ENCODE results near the gene SLX4IP. TPM values are rescaled to one million over a fixed set of nuclear protein-coding genes. Genes with fewer than 3 reads are reported as not detected.

Gene SLX4IP
- total RNA-seq, 1 donor from 2014 or later = 8.6 TPM

DNA sequence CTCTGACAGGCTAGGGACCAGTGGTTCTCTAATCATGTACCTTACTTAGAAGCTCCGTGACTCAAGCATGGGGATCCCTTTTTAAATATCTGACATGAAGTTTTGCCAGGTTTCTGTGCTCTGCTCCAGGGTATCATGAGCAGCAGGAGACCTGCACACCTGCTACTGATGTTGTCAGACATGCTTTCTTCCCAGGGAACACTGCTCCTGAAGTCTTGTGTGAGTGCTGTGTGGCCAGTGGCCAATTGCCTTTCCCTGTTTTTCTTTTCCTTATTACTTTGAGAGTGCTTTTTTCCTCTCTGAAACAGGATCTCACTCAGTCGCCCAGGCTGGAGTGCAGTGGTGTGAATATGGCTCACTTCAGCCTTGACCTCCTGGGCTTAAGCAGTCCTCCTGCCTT lies 26.4 kb downstream of the SLX4IP start:
- Mint-ChIP-seq H3K27ac (no peak overlapping the region), H3K4me1 (no peaks in the 10 kb centered on the region), H3K27me3 (no peaks in the 10 kb centered on the region), H3K4me3 (no peak overlapping the region), H3K9me3 (peaks cover 4% of the 10 kb centered on the region), H3K36me3 (ENCODE audit: low read depth) (peaks cover 42% of the 10 kb centered on the region)
- intact Hi-C loops (cut with micrococcal nuclease) = no loop called here
- DNase-seq (no peak), ATAC-seq (ENCODE audit: low read depth) (no peak)
- POLR2A ChIA-PET = no interaction called here
- CTCF ChIA-PET = no interaction called here
- TF ChIP-seq, protein P1, sequence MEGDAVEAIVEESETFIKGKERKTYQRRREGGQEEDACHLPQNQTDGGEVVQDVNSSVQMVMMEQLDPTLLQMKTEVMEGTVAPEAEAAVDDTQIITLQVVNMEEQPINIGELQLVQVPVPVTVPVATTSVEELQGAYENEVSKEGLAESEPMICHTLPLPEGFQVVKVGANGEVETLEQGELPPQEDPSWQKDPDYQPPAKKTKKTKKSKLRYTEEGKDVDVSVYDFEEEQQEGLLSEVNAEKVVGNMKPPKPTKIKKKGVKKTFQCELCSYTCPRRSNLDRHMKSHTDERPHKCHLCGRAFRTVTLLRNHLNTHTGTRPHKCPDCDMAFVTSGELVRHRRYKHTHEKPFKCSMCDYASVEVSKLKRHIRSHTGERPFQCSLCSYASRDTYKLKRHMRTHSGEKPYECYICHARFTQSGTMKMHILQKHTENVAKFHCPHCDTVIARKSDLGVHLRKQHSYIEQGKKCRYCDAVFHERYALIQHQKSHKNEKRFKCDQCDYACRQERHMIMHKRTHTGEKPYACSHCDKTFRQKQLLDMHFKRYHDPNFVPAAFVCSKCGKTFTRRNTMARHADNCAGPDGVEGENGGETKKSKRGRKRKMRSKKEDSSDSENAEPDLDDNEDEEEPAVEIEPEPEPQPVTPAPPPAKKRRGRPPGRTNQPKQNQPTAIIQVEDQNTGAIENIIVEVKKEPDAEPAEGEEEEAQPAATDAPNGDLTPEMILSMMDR (IDR thresholded peaks at IDR 0.05) = no peak

DNA sequence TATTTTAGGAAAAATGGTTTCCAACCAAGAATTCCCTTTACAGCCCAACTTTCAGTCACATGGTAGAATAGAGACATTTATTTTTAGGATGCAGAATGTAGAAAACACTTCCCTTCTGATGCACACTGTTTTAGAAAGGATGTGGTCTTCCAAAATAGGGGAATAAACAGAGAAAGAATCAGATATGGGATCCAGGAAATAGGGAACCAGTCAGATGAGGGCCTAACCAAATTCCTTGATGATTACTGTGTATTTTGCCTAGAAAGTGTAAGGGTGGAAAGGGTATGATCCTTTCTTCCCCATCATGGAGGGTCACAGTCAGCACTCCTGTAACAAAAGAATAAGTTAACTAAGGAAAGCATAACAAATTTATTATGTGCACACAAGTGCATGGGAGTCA lies 27.4 kb downstream of the SLX4IP start:
- Mint-ChIP-seq H3K36me3 (ENCODE audit: low read depth) (peaks cover 38% of the 10 kb centered on the region), H3K4me1 (no peaks in the 10 kb centered on the region), H3K4me3 (no peak overlapping the region), H3K27me3 (no peaks in the 10 kb centered on the region), H3K9me3 (peaks cover under 1% of the 10 kb centered on the region), H3K27ac (no peak overlapping the region)
- ChIA-PET POLR2A (no interaction called here), CTCF (no interaction called here)
- no peak for ATAC-seq (ENCODE audit: low read depth)
- TF ChIP-seq, protein P1 (IDR thresholded peaks at IDR 0.05) = no peak
- intact Hi-C loops (cut with micrococcal nuclease) = no loop called here
- no peak for DNase-seq

DNA sequence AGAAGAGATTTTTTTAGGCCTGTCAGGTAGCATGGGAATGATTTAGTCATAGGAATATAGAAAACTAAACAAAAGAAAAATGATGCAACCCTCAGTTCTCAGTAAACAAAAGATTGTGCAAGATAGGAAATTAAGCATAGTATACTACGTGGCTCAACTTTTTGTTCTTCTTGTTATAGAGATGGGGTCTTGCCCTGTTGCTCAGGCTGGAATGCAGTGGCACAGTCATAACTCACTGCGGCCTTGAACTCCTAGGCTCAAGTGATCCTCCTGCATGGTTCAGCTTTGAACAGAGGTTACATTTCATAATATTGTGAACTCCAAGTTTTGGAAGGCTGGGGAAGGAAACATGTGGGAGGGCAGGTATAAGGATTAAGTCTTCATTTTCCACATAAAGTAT lies 28.5 kb downstream of the SLX4IP start:
- Mint-ChIP-seq H3K36me3 (ENCODE audit: low read depth) (peaks cover 32% of the 10 kb centered on the region), H3K9me3 (no peaks in the 10 kb centered on the region), H3K4me3 (no peak overlapping the region), H3K27ac (no peak overlapping the region), H3K4me1 (peaks cover 5% of the 10 kb centered on the region), H3K27me3 (no peaks in the 10 kb centered on the region)
- ATAC-seq (ENCODE audit: low read depth) = no peak
- ChIA-PET CTCF (no interaction called here), POLR2A (no interaction called here)
- TF ChIP-seq, protein P1 (IDR thresholded peaks at IDR 0.05) = no peak
- intact Hi-C loops (cut with micrococcal nuclease) = no loop called here
- DNase-seq = no peak

DNA sequence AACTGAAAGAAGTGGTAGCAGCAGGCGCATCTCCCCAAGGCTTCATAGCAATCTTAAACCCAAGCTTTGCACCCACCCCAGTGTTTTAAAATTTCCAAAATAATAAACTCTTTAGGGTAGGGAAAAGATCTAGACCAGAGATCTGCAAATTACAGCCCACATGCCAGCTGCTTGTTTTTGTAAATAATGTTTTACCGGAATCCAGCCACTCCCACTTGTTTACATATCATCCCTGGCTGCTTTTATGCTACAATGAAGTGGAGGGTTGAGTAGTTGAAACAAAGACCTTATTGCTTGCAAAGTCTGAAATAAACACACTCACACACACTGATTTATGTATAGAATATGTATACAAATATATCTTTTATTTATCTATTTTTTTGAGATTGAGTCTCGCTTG lies 30.0 kb downstream of the SLX4IP start:
- Mint-ChIP-seq H3K4me1 (peaks cover 6% of the 10 kb centered on the region), H3K9me3 (no peaks in the 10 kb centered on the region), H3K4me3 (no peak overlapping the region), H3K36me3 (ENCODE audit: low read depth) (peaks cover 26% of the 10 kb centered on the region), H3K27me3 (no peaks in the 10 kb centered on the region), H3K27ac (no peak overlapping the region)
- intact Hi-C loops (cut with micrococcal nuclease) = no loop called here
- ChIA-PET POLR2A (no interaction called here), CTCF (no interaction called here)
- DNase-seq (no peak), ATAC-seq (ENCODE audit: low read depth) (no peak)
- TF ChIP-seq, protein P1 (IDR thresholded peaks at IDR 0.05) = no peak

DNA sequence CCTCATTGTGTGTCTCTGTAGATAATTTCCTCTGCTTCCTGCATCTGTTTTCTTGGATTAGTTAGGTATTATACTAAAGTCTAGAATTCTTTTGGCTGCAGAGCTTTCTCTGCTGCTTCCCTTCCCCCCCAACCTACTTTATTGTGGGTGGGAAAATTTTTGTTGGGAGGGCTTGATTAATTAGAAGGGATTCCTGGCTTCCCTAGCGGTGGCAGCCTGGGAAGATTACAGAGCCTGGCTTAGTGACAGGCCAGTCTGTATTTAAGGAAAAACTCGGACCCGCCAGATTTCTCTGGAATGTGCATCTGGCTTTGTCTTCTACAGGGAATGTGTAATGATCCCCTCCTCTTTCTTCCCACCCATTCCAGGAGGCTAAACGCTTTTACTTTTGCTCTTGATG lies 31.2 kb downstream of the SLX4IP start:
- no peaks in the 10 kb centered on the region for H3K27me3 Mint-ChIP-seq
- intact Hi-C loops (cut with micrococcal nuclease) = no loop called here
- ChIA-PET CTCF (no interaction called here), POLR2A (no interaction called here)
- no peak overlapping the region for H3K27ac Mint-ChIP-seq
- ATAC-seq (ENCODE audit: low read depth) (no peak), DNase-seq (no peak)
- H3K36me3 Mint-ChIP-seq (ENCODE audit: low read depth) = peaks cover 24% of the 10 kb centered on the region
- peaks cover 2% of the 10 kb centered on the region for H3K9me3 Mint-ChIP-seq
- TF ChIP-seq, protein P1 (IDR thresholded peaks at IDR 0.05) = no peak
- H3K4me3 Mint-ChIP-seq = no peak overlapping the region
- peaks cover 6% of the 10 kb centered on the region for H3K4me1 Mint-ChIP-seq

Data from activated B cell treated with CpG ODN at 0.5 μM for 24 hours (primary cell).